HG02973 (cell line): Measurements from ENCODE around the gene LGR6.
"Not testable (repeated sequence)": the region's sequence is repeated elsewhere in the genome, so short reads cannot be mapped to it uniquely, and the experiment has no call there.

ENCODE experiments used
- ATAC-seq: cut with Tn5 transposase; IDR thresholded peaks from one replicate; pipeline ENCODE4 v1.9.1; 2021; ENCODE audit warnings: moderate library complexity; ENCODE audit not compliant: unreplicated experiment

The LGR6 gene

GRCh38 chr1:202172015-202172355 lies 21.6 kb upstream of the LGR6 start:
- no peak for ATAC-seq

GRCh38 chr1:202173993-202174392 lies 19.6 kb upstream of the LGR6 start:
- no peak for ATAC-seq

DNA sequence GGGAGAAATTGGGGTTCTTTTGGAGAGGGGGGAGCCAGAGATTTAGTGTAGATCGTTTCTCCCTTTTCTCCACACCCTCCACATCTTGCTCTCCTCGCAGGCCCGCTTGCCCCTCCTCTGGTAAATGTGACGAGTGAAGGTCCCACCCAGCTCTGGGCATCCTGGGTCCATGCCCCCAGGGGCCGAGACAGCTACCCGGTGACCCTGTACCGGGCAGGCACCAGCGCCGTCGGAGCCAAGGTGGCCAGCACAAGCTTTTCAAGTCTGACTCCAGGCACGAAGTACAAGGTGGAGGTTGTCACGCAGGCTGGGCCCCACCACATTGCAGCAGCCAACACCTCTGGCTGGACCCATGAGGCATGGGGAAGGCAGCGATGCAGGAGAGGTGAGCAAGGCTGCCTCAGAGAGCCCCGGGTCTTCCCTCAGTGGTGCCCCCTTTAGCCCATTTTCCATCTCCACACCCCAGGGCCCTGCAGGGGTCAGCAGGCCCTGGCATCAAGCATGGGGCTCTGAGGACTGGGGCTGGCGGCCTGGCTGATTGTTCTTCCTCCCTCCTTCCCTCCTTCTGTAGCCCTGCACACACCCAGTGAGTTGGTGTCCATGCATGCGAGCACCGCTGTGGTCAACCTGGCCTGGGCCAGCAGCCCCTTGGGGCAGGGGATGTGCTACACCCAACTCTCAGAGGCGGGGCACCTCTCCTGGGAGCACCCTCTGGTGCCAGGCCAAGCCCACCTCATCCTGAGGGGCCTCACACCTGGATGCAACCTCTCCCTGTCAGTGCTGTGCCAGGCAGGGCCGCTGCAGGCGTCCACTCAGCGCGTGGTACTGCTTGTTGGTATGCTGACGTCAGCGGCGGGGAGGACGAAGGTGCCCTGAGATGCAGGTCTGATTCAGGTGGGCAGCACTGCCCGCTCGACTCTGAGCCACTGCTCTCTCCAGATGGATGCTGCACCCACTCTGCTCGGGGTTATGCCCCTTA lies 16.4 kb upstream of the LGR6 start:
- ATAC-seq, result no peak

GRCh38 chr1:202179828-202180750 lies 13.5 kb upstream of the LGR6 start:
- no peak for ATAC-seq

DNA sequence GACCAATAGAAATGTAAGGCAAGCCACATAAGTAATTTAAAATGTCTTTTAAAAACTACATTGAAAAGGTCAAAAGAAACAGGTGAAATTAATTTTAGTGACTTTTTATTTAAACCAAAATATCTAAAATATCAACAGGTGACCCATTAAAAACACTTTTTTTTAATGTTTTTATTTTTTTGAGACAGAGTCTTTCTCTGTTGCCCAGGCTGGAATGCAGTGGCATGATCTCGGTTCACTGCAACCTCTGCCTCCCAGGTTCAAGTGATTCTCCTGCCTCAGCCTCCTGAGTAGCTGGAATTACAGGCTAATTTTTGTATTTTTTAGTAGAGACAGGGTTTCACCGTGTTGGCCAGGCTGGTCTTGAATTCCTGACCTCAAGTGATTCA lies 12.9 kb upstream of the LGR6 start:
- ATAC-seq, result not testable (repeated sequence)

DNA sequence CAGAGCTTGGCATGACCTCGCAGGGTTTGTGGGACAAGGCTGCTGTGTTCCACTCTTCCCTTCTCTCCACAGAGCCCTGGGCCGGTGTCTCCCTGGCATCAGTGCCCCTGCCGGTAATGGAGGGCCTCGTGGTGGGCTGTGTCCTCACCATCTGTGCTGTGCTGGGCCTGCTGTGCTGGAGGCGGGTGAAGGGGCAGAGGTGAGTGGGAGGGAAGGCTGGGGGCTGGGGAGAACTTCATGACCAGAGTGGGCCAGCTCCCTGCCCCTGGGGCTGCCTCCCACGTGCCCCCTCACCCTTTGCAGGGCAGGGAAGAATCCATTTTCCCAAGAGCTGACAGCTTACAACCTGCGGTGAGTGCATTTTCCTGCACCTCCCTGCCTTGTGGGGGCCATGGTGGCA lies 12.0 kb upstream of the LGR6 start:
- no peak for ATAC-seq

DNA sequence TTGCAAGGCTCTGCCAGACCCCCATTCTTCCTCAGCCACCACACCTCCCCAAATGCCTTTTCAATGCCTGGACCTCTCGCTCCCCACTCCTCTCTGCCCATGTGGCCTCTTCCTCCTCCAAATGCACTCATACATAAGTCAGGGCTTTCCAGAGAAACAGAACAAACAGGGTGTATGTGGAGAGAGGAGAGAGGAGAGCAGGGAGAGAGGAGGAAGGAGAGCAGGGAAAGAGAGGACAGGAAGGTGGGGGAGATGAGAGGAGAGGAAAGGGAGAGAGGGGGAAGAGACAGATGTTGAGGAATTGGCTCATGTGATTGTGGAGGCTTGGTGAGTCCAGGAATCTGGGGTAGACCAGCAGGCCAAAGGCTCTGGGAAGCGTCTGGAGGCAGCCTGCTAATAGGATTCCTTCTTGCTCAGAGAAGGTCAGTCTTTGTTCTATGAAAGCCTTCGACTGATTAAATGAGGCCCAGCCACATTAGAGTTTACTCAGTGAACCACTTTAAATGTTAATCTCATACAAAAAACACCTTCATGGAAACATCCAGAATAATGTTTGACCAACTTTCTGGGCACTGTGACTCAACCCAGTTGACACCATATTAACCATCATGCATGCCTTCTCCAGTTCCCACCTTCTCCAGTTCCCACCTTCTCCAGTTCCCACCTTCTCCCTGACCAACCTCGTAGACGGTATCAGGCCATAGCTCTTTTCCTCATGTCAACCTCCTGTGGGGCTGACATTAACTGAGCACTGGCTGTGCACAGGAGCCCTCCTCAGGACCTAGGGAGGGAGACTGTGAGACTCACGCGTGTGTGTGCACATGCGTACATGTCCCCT lies 11.3 kb upstream of the LGR6 start:
- ATAC-seq, result no peak

GRCh38 chr1:202184750-202185460 lies 8.7 kb upstream of the LGR6 start:
- ATAC-seq, result no peak

DNA sequence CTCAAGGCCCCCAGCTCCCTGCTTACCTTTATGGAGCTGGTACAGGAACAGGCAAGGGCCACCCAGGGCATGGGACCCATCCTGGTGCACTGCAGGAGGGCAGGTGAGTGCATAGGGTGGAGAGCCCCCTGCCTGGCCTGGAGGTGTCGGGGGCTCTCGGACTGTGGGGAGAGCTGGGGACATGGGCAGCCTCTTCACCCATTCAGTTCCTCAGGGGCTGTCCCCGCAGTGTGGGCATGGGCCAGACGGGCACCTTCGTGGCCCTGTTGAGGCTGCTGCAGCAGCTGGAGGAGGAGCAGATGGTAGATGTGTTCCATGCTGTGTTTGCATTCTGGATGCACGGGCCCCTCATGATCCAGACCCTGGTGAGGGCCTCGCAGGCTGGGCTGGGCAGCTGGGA lies 7.3 kb upstream of the LGR6 start:
- no peak for ATAC-seq

- no peak for ATAC-seq
These were observed 6.4 kb upstream of the LGR6 start for GRCh38 chr1:202187041-202187671.

DNA sequence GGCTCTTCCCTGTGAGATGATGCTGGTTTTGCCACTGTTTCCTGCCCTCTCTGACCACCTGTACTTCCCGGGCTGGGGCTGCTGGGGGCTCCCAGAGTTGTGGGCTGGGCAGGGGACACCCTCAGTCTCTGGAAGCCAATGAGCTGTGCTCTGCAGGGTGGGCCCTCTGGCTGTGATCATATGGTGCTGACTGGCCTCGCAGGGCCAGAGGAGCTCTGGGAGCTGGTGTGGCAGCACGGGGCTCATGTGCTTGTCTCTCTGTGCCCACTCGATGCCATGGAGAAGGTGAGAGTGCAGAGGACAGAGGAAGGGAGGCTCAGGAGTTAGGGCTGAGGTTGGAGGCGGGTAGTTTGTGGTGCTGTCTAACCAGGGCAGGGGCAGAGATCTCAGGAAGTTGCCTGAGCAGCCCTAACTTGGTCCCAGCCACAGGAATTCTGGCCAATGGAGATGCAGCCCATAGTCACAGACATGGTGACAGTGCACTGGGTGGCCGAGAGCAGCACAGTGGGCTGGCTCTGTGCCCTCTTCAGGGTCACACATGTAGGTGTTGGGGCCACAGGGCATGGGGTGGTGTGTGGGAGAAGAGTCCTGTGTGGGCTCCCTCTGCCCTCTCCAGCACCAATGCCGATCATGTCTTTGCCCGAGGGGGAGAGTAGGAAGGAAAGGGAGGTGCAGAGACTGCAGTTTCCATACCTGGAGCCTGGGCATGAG lies 5.7 kb upstream of the LGR6 start:
- no peak for ATAC-seq

GRCh38 chr1:202189001-202189790 lies 4.4 kb upstream of the LGR6 start:
- no peak for ATAC-seq

DNA sequence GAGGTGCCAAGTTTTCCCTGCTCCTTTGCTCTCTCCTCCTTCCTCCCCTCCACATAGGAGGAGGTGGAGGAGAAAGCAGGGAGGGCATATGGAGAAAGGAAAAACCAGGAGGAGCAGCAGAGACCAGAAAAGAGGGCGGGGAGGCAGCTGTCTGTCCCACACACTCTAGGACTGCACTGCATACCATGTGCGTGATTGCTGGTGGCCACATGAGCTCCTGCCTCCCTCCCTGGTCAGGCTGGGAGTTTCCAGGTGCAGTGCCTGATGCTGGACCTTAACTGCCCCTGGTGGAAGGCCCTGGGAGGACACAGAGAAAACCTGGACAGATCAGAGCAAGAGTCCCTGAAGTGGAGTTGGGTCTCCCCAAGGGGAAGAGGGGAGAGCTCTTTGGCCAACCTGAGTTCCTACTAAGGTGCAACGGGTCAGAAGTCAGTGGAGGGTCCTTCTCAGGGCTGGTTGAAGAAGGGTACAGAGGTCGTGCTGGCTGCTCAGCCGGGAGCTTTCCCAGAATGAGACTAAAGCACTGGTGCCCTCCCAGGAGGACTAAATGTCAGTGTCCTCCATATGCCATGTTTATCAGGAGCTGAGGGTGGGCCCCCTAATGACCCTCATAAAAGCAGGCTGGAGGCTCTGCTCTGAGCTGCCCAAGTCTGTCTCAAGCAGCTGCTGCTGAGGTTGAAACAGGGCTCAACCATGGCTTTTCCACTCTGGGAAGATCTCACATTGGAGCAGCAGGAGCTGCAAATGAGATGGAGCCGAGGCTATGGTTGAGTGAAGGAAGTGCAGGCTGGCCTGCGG lies 3.5 kb upstream of the LGR6 start:
- no peak for ATAC-seq

- ATAC-seq, result not testable (repeated sequence)
These were observed 2.2 kb upstream of the LGR6 start for GRCh38 chr1:202191391-202191790.

- no peak for ATAC-seq
These were observed 607 bp upstream of the LGR6 start for GRCh38 chr1:202192770-202193613.

- no peak for ATAC-seq
These were observed 689 bp downstream of the LGR6 start for GRCh38 chr1:202194328-202194648.
